PC-9 (cell line): ENCODE results near the gene MYO18A. TPM values are rescaled to one million over a fixed set of nuclear protein-coding genes. Genes with fewer than 3 reads are reported as not detected.

Experiments
- BruUV-seq: library from RNA; stranded (reverse); fragments of 400-500 nt; replicated peaks from 2 replicates; lab custom pipeline; 2021; lab: Mats Ljungman, UMichigan
- CTCF ChIA-PET: fragments of 300-600 bp; sonication (Branson Sonifier 250); formaldehyde crosslinking; loops from one replicate; lab custom pipeline; 2022; ENCODE audit warnings: antibody characterized with exemption; lab: Charles Lee
- POLR2A ChIA-PET: fragments of 300-600 bp; sonication (Branson Sonifier 250); formaldehyde crosslinking; loops from one replicate; lab custom pipeline; 2022; ENCODE audit warnings: antibody characterized with exemption; ENCODE audit not compliant: unreplicated experiment; lab: Charles Lee
- DNase-seq, 2 experiments: peaks; one replicate each; pipeline versions ENCODE4 v3.0.0 to v3.0.0-alpha.2; 2015 to 2022; ENCODE audit warnings: mixed read lengths in 1 of 2
- H2AFZ ChIP-seq: fragments of 200-600 bp; sonication (generic); 2 replicates; pipeline ENCODE4 v1.8.1; 2017; ENCODE audit warnings: antibody characterized with exemption
- H3F3A ChIP-seq: fragments of 200-600 bp; sonication (generic); 2 replicates; pipeline ENCODE4 v1.8.1; 2017; ENCODE audit warnings: antibody characterized with exemption, mild to moderate bottlenecking, low read depth; ENCODE audit not compliant: insufficient read depth
- H3K27ac ChIP-seq: fragments of 200-600 bp; sonication (generic); 2 replicates; pipeline ENCODE4 v1.6.1; 2016; ENCODE audit warnings: mixed run types
- H3K27me3 ChIP-seq: fragments of 200-600 bp; sonication (generic); 2 replicates; pipeline ENCODE4 v1.6.1; 2016; ENCODE audit warnings: low read depth, mixed run types; ENCODE audit not compliant: insufficient read depth
- H3K36me3 ChIP-seq: fragments of 200-600 bp; sonication (generic); 2 replicates; pipeline ENCODE4 v1.6.1; 2016; ENCODE audit warnings: low read depth, mixed run types
- H3K4me1 ChIP-seq: fragments of 200-600 bp; sonication (generic); replicated peaks from 2 replicates; pipeline ENCODE4 v1.6.1; 2016; ENCODE audit warnings: mixed run types; ENCODE audit not compliant: insufficient read depth
- H3K4me2 ChIP-seq: fragments of 200-600 bp; sonication (generic); 2 replicates; pipeline ENCODE4 v1.6.1; 2017; ENCODE audit warnings: mixed run types
- H3K4me3 ChIP-seq: fragments of 200-600 bp; sonication (generic); 2 replicates; pipeline ENCODE4 v1.6.1; 2016; ENCODE audit warnings: mixed run types
- H3K79me2 ChIP-seq: fragments of 200-600 bp; sonication (generic); 2 replicates; pipeline ENCODE4 v1.6.1; 2017; ENCODE audit warnings: low read depth, mixed run types
- H3K9me2 ChIP-seq: fragments of 200-600 bp; sonication (generic); 2 replicates; pipeline ENCODE4 v1.8.1; 2017; ENCODE audit warnings: mild to moderate bottlenecking; ENCODE audit not compliant: insufficient read depth
- H3K9me3 ChIP-seq: fragments of 200-600 bp; sonication (generic); 2 replicates; pipeline ENCODE4 v1.8.1; 2016; ENCODE audit warnings: low read depth; ENCODE audit not compliant: insufficient read depth
- H4K20me1 ChIP-seq: fragments of 200-600 bp; sonication (generic); 2 replicates; pipeline ENCODE4 v1.8.1; 2017; ENCODE audit not compliant: insufficient read depth
- EZH2 ChIP-seq: fragments of 200-600 bp; sonication (generic); IDR thresholded peaks from 2 replicates; pipeline ENCODE4 v1.8.0; 2017; ENCODE audit warnings: antibody characterized with exemption, low read depth
- intact Hi-C: fragments of 100-400 bp; cut with micrococcal nuclease; formaldehyde crosslinking; loops from one replicate; pipeline ENCODE4 v1.10.0; 2022; ENCODE audit not compliant: unreplicated experiment
- total RNA-seq: library from RNA; stranded (reverse); gene quantifications from 2 replicates; pipeline ENCODE4 v1.2.3, GENCODE V29; 2021
- TF ChIP-seq, protein P1 (sequence below): fragments of 200-600 bp; sonication (generic); conservative IDR thresholded peaks from 2 replicates; pipeline ENCODE4 v1.6.1; 2017; ENCODE audit warnings: mixed run types, antibody characterized with exemption, mild to moderate bottlenecking, moderate library complexity

MYO18A gene
- total RNA-seq, 1 experiment from 2014 or later: 150 TPM

DNA sequence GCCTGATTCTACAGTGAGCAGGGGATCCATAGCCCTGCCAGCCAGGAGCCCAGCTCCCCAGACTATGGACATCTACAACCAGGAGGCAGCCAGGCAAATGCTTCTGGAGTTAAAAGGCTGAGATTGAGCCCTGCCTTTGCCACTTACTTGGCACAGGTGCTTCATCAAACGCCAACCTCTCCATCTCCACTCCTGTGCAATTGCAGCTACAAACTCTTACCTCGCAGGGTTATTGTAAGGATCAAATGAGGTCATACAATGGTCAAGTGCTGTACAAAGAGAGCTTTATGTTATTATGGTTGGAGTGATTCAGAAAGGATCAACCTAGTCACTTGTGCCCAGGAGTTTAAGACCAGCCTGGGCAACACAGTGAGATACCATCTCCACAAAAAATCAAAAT is 9.8 kb upstream of the MYO18A start:
- H3F3A ChIP-seq: peaks cover 6% of the 10 kb centered on the region
- H3K27ac ChIP-seq: no peak overlapping the region
- intact Hi-C loops: no loop called here
- POLR2A ChIA-PET: no interaction called here
- no peaks in the 10 kb centered on the region for H3K27me3 ChIP-seq
- no peaks in the 10 kb centered on the region for H4K20me1 ChIP-seq
- peaks cover 9% of the 10 kb centered on the region for H3K4me1 ChIP-seq
- TF ChIP-seq EZH2: no peak
- TF ChIP-seq, protein P1, sequence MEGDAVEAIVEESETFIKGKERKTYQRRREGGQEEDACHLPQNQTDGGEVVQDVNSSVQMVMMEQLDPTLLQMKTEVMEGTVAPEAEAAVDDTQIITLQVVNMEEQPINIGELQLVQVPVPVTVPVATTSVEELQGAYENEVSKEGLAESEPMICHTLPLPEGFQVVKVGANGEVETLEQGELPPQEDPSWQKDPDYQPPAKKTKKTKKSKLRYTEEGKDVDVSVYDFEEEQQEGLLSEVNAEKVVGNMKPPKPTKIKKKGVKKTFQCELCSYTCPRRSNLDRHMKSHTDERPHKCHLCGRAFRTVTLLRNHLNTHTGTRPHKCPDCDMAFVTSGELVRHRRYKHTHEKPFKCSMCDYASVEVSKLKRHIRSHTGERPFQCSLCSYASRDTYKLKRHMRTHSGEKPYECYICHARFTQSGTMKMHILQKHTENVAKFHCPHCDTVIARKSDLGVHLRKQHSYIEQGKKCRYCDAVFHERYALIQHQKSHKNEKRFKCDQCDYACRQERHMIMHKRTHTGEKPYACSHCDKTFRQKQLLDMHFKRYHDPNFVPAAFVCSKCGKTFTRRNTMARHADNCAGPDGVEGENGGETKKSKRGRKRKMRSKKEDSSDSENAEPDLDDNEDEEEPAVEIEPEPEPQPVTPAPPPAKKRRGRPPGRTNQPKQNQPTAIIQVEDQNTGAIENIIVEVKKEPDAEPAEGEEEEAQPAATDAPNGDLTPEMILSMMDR: no peak
- H3K36me3 ChIP-seq: no peaks in the 10 kb centered on the region
- H3K79me2 ChIP-seq: no peaks in the 10 kb centered on the region
- CTCF ChIA-PET: no interaction called here
- no peak overlapping the region for H3K4me2 ChIP-seq
- no peak for DNase-seq
- no TSS peak for BruUV-seq
- H2AFZ ChIP-seq: no peak overlapping the region
- H3K9me2 ChIP-seq: no peaks in the 10 kb centered on the region
- no peak overlapping the region for H3K4me3 ChIP-seq
- H3K9me3 ChIP-seq: no peaks in the 10 kb centered on the region

DNA sequence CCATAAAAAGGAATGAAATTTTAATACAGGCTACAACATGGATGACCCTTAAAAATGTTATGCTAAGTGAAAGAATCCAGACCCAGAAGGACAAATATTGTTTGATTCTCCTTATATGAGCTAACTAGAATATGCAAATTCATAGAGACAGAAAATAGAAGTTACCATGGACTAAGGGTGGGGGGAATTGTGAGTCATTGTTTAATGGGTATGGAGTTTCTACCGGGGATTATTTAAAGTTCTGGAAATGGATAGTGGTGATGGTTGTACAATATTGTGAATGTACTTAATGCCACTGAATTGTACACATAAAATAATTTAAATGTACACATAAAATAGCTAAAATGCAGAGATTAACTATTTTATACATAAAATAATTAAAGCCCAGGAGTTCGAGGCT is 9.2 kb upstream of the MYO18A start:
- Histone ChIP-seq H3F3A (no peaks in the 10 kb centered on the region), H3K79me2 (no peaks in the 10 kb centered on the region), H3K4me1 (peaks cover 3% of the 10 kb centered on the region; the same call in 1 of the 2 replicates), H4K20me1 (no peaks in the 10 kb centered on the region), H3K4me3 (no peak overlapping the region), H3K9me2 (no peaks in the 10 kb centered on the region), H3K27me3 (no peaks in the 10 kb centered on the region), H3K4me2 (no peak overlapping the region), H3K9me3 (no peaks in the 10 kb centered on the region), H2AFZ (no peak overlapping the region), H3K36me3 (no peaks in the 10 kb centered on the region), H3K27ac (no peak overlapping the region)
- intact Hi-C loops: no loop called here
- no peak for TF ChIP-seq EZH2
- TF ChIP-seq, protein P1: no peak
- POLR2A ChIA-PET: no interaction called here
- DNase-seq: no peak
- no TSS peak for BruUV-seq
- CTCF ChIA-PET: no interaction called here

DNA sequence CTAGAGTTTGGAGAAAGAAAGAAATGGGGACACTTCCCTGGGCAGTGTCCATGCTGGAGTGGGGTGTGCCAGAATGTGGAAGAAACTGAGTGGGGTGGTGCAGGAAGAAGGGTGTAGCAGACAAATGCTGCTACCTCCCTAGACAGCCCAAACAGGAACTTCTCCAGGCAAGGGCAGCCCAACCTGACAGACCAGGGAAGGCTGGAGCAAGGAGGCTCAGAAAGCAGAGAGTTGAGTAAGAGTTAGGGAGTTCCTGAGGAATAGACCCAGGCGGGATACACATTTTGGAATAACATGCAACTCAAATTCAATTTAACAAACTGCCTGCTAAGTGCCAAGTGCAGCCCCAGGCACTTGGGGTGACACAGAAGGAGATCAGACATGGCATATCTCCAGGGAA is 1.0 kb upstream of the MYO18A start:
- intact Hi-C loops: no loop called here
- peak overlapping the region; percentile 78 for H3K4me2 ChIP-seq
- no peak overlapping the region; the same call in 1 of the 2 replicates for H2AFZ ChIP-seq
- no peaks in the 10 kb centered on the region for H3K9me2 ChIP-seq
- CTCF ChIA-PET: interaction anchor here (0.9 to 2.8 kb wide), 4 partner anchors 32 to 70 kb away, joined by 4 to 20 read pairs (median 10); no protein-coding TSS in a partner anchor
- peaks cover 23% of the 10 kb centered on the region for H3K79me2 ChIP-seq
- H3K27me3 ChIP-seq: no peaks in the 10 kb centered on the region
- peaks cover 43% of the 10 kb centered on the region for H3F3A ChIP-seq
- POLR2A ChIA-PET: interaction anchor here (0.6 kb wide), 2 partner anchors 29 to 32 kb away, joined by 3 to 10 read pairs; no protein-coding TSS in a partner anchor
- no peaks in the 10 kb centered on the region for H4K20me1 ChIP-seq
- TF ChIP-seq, protein P1: no peak
- TF ChIP-seq EZH2: no peak
- DNase-seq: peak; percentile 43 to 44
- peak overlapping the region; percentile 10; the same call in 1 of the 2 replicates for H3K27ac ChIP-seq
- H3K36me3 ChIP-seq: no peaks in the 10 kb centered on the region
- H3K4me1 ChIP-seq: peaks cover 37% of the 10 kb centered on the region
- H3K9me3 ChIP-seq: no peaks in the 10 kb centered on the region
- no TSS peak for BruUV-seq
- H3K4me3 ChIP-seq: peak overlapping the region; percentile 71; the same call in 1 of the 2 replicates
